Sigmoid colon (tissue), 7 donors: ENCODE data around the gene TCOF1. TPM values are rescaled to one million over a fixed set of nuclear protein-coding genes. Genes with fewer than 3 reads are reported as not detected.

ENCODE experiments used
- DNase-seq: peaks from one replicate; pipeline ENCODE4 v3.0.0-alpha.2; 2019
- H3K27ac ChIP-seq, 4 donors: fragments of 200-600 bp; sonication (generic); one replicate each; pipeline ENCODE4 v1.5.1; 2016 to 2019; ENCODE audit warnings: mild to moderate bottlenecking in 1 of 4
- H3K27me3 ChIP-seq, 3 donors: fragments of 200-600 bp; sonication (generic); one replicate each; pipeline ENCODE4 v1.5.1; 2019; ENCODE audit warnings: mild to moderate bottlenecking in 1 of 3
- H3K36me3 ChIP-seq, 4 donors: fragments of 200-600 bp; sonication (generic); one replicate each; pipeline ENCODE4 v1.5.1; 2016 to 2019
- H3K4me1 ChIP-seq, 4 donors: fragments of 200-600 bp; sonication (generic); one replicate each; pipeline ENCODE4 v1.5.1; 2017 to 2019
- H3K4me3 ChIP-seq, 4 donors: fragments of 200-600 bp; sonication (generic); one replicate each; pipeline ENCODE4 v1.5.1; 2017 to 2019; ENCODE audit warnings: mild to moderate bottlenecking in 2 of 4, moderate library complexity in 1 of 4
- H3K9me3 ChIP-seq, 4 donors: fragments of 200-600 bp in 3 of 4; sonication (generic) in 3 of 4; one replicate each; pipeline versions ENCODE4 v1.5.1 to v1.6.1; 2013 to 2019
- EP300 ChIP-seq, 4 donors: sonication (generic); formaldehyde crosslinking; IDR thresholded peaks; one replicate each; pipeline ENCODE4 v1.6.1; 2017; ENCODE audit warnings: antibody characterized with exemption in 4 of 4
- POLR2A ChIP-seq, 2 donors: fragments of 450-650 bp; IDR thresholded peaks; one replicate each; pipeline ENCODE4 v1.6.1; 2016; ENCODE audit warnings: antibody characterized with exemption in 2 of 2, mild to moderate bottlenecking in 2 of 2, moderate library complexity in 2 of 2
- POLR2AphosphoS5 ChIP-seq, 4 donors: sonication (generic); formaldehyde crosslinking; IDR thresholded peaks; one replicate each; pipeline ENCODE4 v1.6.1; 2017; ENCODE audit warnings: antibody characterized with exemption in 4 of 4
- WGBS, 2 donors: extraction: QIAGEN DNeasy Blood & Tissue Kit; methylation state at CpG; one replicate each; pipeline ENCODE4 v1.1.7; 2013; 5-methylcytosine and 5-hydroxymethylcytosine counted together
- intact Hi-C: fragments of 100-400 bp; cut with DNase I; formaldehyde crosslinking; loops from one replicate; pipeline ENCODE4 v1.15.1; 2023
- polyA plus RNA-seq, 3 donors: library from polyadenylated mRNA; stranded (reverse); fragments of 200-250 nt; gene quantifications; one replicate each; pipeline ENCODE4 v1.2.3, GENCODE V29; 2013
- total RNA-seq, 4 donors: library from RNA; depleted of rRNA; stranded (reverse); fragments of >200 nt; gene quantifications; one replicate each; pipeline ENCODE4 v1.1.0, GENCODE V29; 2016
- TF ChIP-seq, protein P1 (sequence below), 4 experiments: fragments of 450-650 bp in 3 of 4; fragments of 200-600 bp in 1 of 4; IDR thresholded peaks; one replicate each; pipeline ENCODE4 v1.5.1; 2016 to 2019; ENCODE audit warnings: antibody characterized with exemption in 4 of 4, mild to moderate bottlenecking in 3 of 4, moderate library complexity in 2 of 4
- donor health status: healthy with polysubstance abuse.
- donor health status: Bipolar disorder and iron deficiency.
- donor health status: healthy.

Gene TCOF1, protein sequence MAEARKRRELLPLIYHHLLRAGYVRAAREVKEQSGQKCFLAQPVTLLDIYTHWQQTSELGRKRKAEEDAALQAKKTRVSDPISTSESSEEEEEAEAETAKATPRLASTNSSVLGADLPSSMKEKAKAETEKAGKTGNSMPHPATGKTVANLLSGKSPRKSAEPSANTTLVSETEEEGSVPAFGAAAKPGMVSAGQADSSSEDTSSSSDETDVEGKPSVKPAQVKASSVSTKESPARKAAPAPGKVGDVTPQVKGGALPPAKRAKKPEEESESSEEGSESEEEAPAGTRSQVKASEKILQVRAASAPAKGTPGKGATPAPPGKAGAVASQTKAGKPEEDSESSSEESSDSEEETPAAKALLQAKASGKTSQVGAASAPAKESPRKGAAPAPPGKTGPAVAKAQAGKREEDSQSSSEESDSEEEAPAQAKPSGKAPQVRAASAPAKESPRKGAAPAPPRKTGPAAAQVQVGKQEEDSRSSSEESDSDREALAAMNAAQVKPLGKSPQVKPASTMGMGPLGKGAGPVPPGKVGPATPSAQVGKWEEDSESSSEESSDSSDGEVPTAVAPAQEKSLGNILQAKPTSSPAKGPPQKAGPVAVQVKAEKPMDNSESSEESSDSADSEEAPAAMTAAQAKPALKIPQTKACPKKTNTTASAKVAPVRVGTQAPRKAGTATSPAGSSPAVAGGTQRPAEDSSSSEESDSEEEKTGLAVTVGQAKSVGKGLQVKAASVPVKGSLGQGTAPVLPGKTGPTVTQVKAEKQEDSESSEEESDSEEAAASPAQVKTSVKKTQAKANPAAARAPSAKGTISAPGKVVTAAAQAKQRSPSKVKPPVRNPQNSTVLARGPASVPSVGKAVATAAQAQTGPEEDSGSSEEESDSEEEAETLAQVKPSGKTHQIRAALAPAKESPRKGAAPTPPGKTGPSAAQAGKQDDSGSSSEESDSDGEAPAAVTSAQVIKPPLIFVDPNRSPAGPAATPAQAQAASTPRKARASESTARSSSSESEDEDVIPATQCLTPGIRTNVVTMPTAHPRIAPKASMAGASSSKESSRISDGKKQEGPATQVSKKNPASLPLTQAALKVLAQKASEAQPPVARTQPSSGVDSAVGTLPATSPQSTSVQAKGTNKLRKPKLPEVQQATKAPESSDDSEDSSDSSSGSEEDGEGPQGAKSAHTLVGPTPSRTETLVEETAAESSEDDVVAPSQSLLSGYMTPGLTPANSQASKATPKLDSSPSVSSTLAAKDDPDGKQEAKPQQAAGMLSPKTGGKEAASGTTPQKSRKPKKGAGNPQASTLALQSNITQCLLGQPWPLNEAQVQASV (N-terminal part only)
- total RNA-seq (10 to 100 TPM; 17.4 to 28.1 (median 23.6) TPM), polyA plus RNA-seq (10 to 100 TPM in 1 of 3 donors, 1 to 10 TPM in 2; 5.4 to 26.4 (median 6.2) TPM)

DNA sequence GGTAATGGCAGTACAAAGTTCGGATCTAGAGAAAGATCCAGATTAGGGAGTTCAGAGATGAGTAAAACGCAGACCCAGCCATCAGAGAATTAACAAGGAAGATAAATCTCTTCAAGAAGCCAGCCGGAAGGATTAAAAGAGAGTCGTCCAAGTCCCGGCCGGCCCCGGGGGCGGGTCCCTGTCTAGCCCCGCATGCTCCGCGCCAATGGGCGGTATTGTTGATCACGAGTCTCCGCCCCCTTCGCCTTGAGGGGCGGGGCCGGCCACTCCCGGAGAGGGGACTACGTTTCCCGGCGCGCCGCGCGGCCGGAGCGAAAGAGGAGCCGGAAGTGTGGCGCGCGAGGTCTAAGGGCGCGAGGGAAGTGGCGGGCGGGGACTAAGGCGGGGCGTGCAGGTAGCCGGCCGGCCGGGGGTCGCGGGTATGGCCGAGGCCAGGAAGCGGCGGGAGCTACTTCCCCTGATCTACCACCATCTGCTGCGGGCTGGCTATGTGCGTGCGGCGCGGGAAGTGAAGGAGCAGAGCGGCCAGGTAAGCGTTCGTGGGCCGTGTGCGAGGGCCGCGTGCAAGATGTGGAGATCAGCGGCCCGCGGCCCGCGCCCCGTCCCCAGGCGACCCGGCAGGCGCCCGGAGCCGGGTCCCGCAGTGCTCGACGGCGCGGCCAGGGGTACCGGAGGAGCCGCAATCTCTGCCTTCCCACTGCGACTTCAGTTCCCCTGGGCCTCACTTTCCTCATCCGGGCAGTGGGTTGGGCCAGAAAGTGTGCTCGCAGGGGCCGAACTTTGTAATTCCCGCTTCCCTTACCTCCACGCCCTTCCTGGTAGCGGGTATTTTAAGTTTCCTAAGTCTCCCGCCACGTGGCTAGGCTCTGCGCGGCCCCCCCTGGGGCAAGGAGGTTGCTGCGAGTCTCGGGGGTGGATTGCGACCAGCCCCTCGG, at the start of gene TCOF1:
TSS of gene TCOF1 (plus strand) at position 372 of the 935 bp plus-strand sequence. CDS start at position 422, 50 bp downstream.
- Histone ChIP-seq H3K4me1 (peaks cover 0 to 26% (median 17%) of the 10 kb centered on the region in 4 donors), H3K36me3 (peaks cover 7 to 21% (median 13%) of the 10 kb centered on the region in 4 donors), H3K27ac (peak within 1 kb of the TSS; percentile 39 to 73 (median 71)), H3K4me3 (peak within 1 kb of the TSS; percentile 72 to 94 (median 90)), H3K27me3 (no peaks in the 10 kb centered on the region), H3K9me3 (no peaks in the 10 kb centered on the region)
- peak; percentile 98 for DNase-seq
- 0 to 1% methylated on average over 90 of the region's 90 CpGs for WGBS, 2 donors
- TF ChIP-seq, protein P1, sequence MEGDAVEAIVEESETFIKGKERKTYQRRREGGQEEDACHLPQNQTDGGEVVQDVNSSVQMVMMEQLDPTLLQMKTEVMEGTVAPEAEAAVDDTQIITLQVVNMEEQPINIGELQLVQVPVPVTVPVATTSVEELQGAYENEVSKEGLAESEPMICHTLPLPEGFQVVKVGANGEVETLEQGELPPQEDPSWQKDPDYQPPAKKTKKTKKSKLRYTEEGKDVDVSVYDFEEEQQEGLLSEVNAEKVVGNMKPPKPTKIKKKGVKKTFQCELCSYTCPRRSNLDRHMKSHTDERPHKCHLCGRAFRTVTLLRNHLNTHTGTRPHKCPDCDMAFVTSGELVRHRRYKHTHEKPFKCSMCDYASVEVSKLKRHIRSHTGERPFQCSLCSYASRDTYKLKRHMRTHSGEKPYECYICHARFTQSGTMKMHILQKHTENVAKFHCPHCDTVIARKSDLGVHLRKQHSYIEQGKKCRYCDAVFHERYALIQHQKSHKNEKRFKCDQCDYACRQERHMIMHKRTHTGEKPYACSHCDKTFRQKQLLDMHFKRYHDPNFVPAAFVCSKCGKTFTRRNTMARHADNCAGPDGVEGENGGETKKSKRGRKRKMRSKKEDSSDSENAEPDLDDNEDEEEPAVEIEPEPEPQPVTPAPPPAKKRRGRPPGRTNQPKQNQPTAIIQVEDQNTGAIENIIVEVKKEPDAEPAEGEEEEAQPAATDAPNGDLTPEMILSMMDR (IDR thresholded peaks at IDR 0.05) = no peak
- TF ChIP-seq POLR2AphosphoS5 (IDR thresholded peaks at IDR 0.05) = peak in 3 of 4 donors; percentile 49 to 71 (median 55)
- TF ChIP-seq POLR2A (IDR thresholded peaks at IDR 0.05) = no peak
- intact Hi-C loops = loop anchor here (10.0 kb wide), 1 partner anchor 193 kb away; the partner anchor contains the start of gene CDX1

DNA sequence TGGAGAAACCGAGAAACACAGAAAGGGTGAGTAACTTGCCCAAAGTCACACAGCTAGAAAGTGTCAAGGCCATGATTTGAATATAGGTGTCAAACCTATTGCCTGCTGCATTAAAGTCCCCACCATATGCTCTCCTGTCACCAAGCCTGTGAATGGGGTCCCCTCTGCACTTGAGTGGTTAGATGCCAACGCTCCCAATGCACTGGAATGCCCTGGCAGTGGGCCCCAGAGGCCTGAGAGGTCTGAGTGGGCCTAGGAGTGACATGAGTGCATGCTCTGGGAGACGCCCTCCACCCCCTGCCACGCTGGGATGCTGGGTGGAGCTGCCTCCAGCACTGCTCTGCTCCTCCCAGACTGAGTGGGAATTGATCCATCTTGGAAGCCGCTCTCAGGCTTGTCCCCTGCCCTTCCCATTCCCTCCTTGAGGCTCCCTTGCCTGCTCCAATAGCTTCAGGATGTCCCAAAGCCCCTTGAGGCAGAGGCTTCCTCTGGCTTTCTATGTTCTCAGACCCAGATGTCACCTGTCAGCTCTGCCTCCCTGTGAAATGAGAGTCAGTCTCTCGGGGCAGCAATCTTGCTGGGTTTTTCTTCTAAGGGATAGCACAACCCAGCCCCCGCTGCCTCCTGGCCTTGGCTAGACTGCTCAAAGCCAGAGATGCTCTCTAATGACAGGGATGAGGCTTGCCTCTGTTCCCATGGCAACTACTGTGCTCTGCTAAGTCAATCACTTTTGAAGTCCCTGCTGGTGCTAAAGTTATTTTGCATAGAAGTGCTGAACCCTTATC, 48.2 kb upstream of the TCOF1 start:
- WGBS, 2 donors = 61 to 70% methylated on average over 7 of the region's 7 CpGs
- DNase-seq = no peak
- Histone ChIP-seq H3K9me3 (no peaks in the 10 kb centered on the region), H3K27me3 (no peaks in the 10 kb centered on the region), H3K27ac (no peak overlapping the region), H3K4me3 (no peak overlapping the region), H3K36me3 (no peaks in the 10 kb centered on the region), H3K4me1 (peaks cover 0 to 7% (median 2%) of the 10 kb centered on the region in 4 donors)
- intact Hi-C loops = no loop called here
- TF ChIP-seq, protein P1 (IDR thresholded peaks at IDR 0.05) = no peak
- TF ChIP-seq EP300 (IDR thresholded peaks at IDR 0.05) (no peak), POLR2A (IDR thresholded peaks at IDR 0.05) (no peak), POLR2AphosphoS5 (IDR thresholded peaks at IDR 0.05) (no peak)

DNA sequence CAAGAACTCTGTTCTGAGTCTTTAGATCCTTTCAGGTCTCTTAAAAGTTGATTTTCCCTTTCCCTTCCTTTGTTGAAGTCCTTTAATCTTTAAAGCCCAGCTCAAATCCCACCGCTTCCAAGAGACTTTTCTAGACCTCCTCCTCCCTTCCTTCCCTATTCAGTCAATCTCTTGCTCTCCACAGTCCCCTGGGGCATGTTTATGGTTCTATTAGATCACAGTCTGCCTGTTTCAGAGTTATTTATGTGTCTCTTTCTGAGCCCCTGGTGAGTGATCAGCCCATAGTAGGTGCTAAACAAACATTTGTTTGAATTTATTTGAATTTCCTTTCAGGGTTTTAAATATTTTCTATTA, 47.6 kb upstream of the TCOF1 start:
- Histone ChIP-seq H3K4me3 (no peak overlapping the region), H3K4me1 (peaks cover 0 to 4% (median 0%) of the 10 kb centered on the region in 4 donors), H3K9me3 (no peaks in the 10 kb centered on the region), H3K27me3 (no peaks in the 10 kb centered on the region), H3K36me3 (no peaks in the 10 kb centered on the region), H3K27ac (no peak overlapping the region)
- DNase-seq = no peak
- intact Hi-C loops = no loop called here
- TF ChIP-seq EP300 (IDR thresholded peaks at IDR 0.05) (no peak), POLR2A (IDR thresholded peaks at IDR 0.05) (no peak), POLR2AphosphoS5 (IDR thresholded peaks at IDR 0.05) (no peak)
- TF ChIP-seq, protein P1 (IDR thresholded peaks at IDR 0.05) = no peak
- WGBS, 2 donors = 86% methylated on average over 1 of the region's 1 CpG
